K562 (cell line): ENCODE measurements around the gene HNF4A. TPM values are rescaled to one million over a fixed set of nuclear protein-coding genes. Genes with fewer than 3 reads are reported as not detected.

Experiments used
- ATAC-seq: fragments of 200-7000 bp; cut with Tn5 transposase; 3 replicates; pipeline ENCODE4 v1.9.1; 2020; ENCODE audit warnings: moderate library complexity
- BruUV-seq: library from RNA; stranded (reverse); fragments of 400-500 nt; replicated peaks from 2 replicates; lab custom pipeline; 2021; lab: Mats Ljungman, UMichigan
- CTCF ChIA-PET: fragments of 300-600 bp; formaldehyde crosslinking; extraction: SDS; loops from one replicate; lab custom pipeline; 2021; ENCODE audit warnings: low intra/inter-chr PET ratio; lab: Yijun Ruan, JAX
- POLR2A ChIA-PET: fragments of 300-600, 350-650 bp; sonication (Branson Sonifier 250); formaldehyde crosslinking; extraction: SDS; loops from one replicate; lab custom pipeline; 2021; ENCODE audit warnings: antibody characterized with exemption, inconsistent platforms; lab: Yijun Ruan, JAX
- DNase-seq, 4 experiments: peaks; one replicate each; pipeline versions ENCODE4 v3.0.0 to v3.0.0-alpha.2; 2011 to 2018; ENCODE audit warnings: low spot score in 3 of 4, mixed read lengths in 3 of 4; ENCODE audit errors: extremely low read depth in 1 of 4
- FAIRE-seq: peaks from 2 replicates; lab custom pipeline; 2011; peaks lifted over from hg19 to GRCh38; lab: Jason Lieb, UNC
- H2AFZ ChIP-seq: 2 replicates; pipeline ENCODE4 v1.6.0; 2011; ENCODE audit warnings: low read depth, low read length, control low read depth, inconsistent platforms
- H3K27ac ChIP-seq: fragments of 200-600 bp; 3 replicates; pipeline ENCODE4 v1.8.0; 2011; ENCODE audit warnings: low read depth, mild to moderate bottlenecking, control low read depth, inconsistent platforms, low read length, moderate library complexity, mixed read lengths; ENCODE audit errors: extremely low read depth
- H3K27me3 ChIP-seq, 2 experiments: fragments of 300-600 bp in 1 of 2; 2 replicates in 1 of 2; 3 replicates in 1 of 2; pipeline versions ENCODE4 v1.6.0 to v1.8.0; 2011; ENCODE audit warnings: inconsistent platforms in 2 of 2, low read length in 2 of 2, mild to moderate bottlenecking in 1 of 2, mixed read lengths in 1 of 2, moderate library complexity in 1 of 2; ENCODE audit not compliant: control insufficient read depth in 2 of 2, insufficient read depth in 2 of 2
- H3K36me3 ChIP-seq: fragments of 300-600 bp; 3 replicates; pipeline ENCODE4 v1.8.0; 2011; ENCODE audit warnings: mild to moderate bottlenecking, low read length, inconsistent platforms; ENCODE audit not compliant: control insufficient read depth, insufficient read depth
- H3K4me1 ChIP-seq, 2 experiments: fragments of 200-600 bp in 1 of 2; replicated peaks in 1 of 2; 2 replicates in 1 of 2; 3 replicates in 1 of 2; pipeline versions ENCODE4 v1.5.1 to v1.8.0; 2011; ENCODE audit warnings: inconsistent platforms in 2 of 2, low read length in 2 of 2, mild to moderate bottlenecking in 1 of 2, mixed read lengths in 1 of 2, moderate library complexity in 1 of 2; ENCODE audit not compliant: control insufficient read depth in 2 of 2, insufficient read depth in 2 of 2
- H3K4me2 ChIP-seq: 2 replicates; pipeline ENCODE4 v1.6.1; 2011; ENCODE audit warnings: low read length, control low read depth, inconsistent platforms, mixed read lengths; ENCODE audit not compliant: insufficient read depth
- H3K4me3 ChIP-seq: fragments of 200-600 bp; sonication (generic), shearing (Covaris generic); 2 replicates; pipeline ENCODE4 v1.5.1; 2016; ENCODE audit warnings: control low read depth, inconsistent platforms
- H3K79me2 ChIP-seq: fragments of 200-600 bp; 3 replicates; pipeline ENCODE4 v1.8.0; 2011; ENCODE audit warnings: low read length, inconsistent platforms; ENCODE audit not compliant: control insufficient read depth, insufficient read depth
- H3K9ac ChIP-seq, 2 experiments: 2 replicates each; pipeline versions ENCODE4 v1.6.0 to v1.6.1; 2011; ENCODE audit warnings: low read depth in 2 of 2, low read length in 2 of 2, control low read depth in 1 of 2, inconsistent platforms in 1 of 2, mild to moderate bottlenecking in 1 of 2, mixed read lengths in 1 of 2; ENCODE audit not compliant: insufficient read depth in 1 of 2
- H3K9me1 ChIP-seq: one replicate; pipeline ENCODE4 v1.6.0; 2011; ENCODE audit warnings: inconsistent platforms, mild to moderate bottlenecking, low read length, moderate library complexity; ENCODE audit not compliant: control insufficient read depth, insufficient read depth
- H3K9me3 ChIP-seq: replicated peaks from 2 replicates; pipeline ENCODE4 v1.5.1; 2011; ENCODE audit warnings: low read depth, low read length, inconsistent platforms; ENCODE audit not compliant: control insufficient read depth, insufficient read depth
- H4K20me1 ChIP-seq: replicated peaks from 2 replicates; pipeline ENCODE4 v1.6.1; 2011; ENCODE audit warnings: low read length, inconsistent platforms, mixed read lengths; ENCODE audit not compliant: control insufficient read depth, insufficient read depth
- ETS2 ChIP-seq: IDR thresholded peaks from 2 replicates; pipeline ENCODE4 v1.6.1; 2016; ENCODE audit warnings: borderline replicate concordance, missing genetic modification characterization, mild to moderate bottlenecking, moderate library complexity, missing compliant biosample characterization; ENCODE audit not compliant: poor library complexity, severe bottlenecking
- FOXK2 ChIP-seq, 2 experiments: fragments of 450-650 bp; IDR thresholded peaks in 1 of 2; conservative IDR thresholded peaks in 1 of 2; 2 replicates each; pipeline ENCODE4 v1.6.1; 2016; ENCODE audit warnings: low read depth in 2 of 2, mild to moderate bottlenecking in 1 of 2
- GABPA ChIP-seq: fragments of 200-800 bp; sonication (Bioruptor generic); conservative IDR thresholded peaks from 2 replicates; pipeline ENCODE4 v1.6.1; 2016; ENCODE audit warnings: low read depth, missing genetic modification characterization, missing compliant biosample characterization
- JUNB ChIP-seq: fragments of 450-650 bp; formaldehyde crosslinking; conservative IDR thresholded peaks from 2 replicates; pipeline ENCODE4 v1.4.0; 2020; ENCODE audit warnings: mild to moderate bottlenecking
- KDM5B ChIP-seq: fragments of 200-600 bp; sonication (generic); IDR thresholded peaks from 2 replicates; pipeline ENCODE4 v1.6.1; 2012; ENCODE audit warnings: low read depth, mild to moderate bottlenecking, moderate library complexity, low read length, control low read depth, inconsistent platforms; ENCODE audit not compliant: insufficient replicate concordance
- PHF21A ChIP-seq: fragments of 450-650 bp; IDR thresholded peaks from 2 replicates; pipeline ENCODE4 v1.6.1; 2017; ENCODE audit warnings: low read depth, borderline replicate concordance
- POLR2AphosphoS2 ChIP-seq: IDR thresholded peaks from 2 replicates; pipeline ENCODE4 v1.6.1; 2012; ENCODE audit warnings: low read length, improper control_type of control experiment
- ZBTB12 ChIP-seq: fragments of 250-450 bp; sonication (Bioruptor Pico); IDR thresholded peaks from 2 replicates; pipeline ENCODE4 v1.4.0; 2020
- ZNF184 ChIP-seq: sonication (generic); formaldehyde crosslinking; IDR thresholded peaks from 2 replicates; pipeline ENCODE4 v1.5.0; 2020; ENCODE audit warnings: missing genetic modification reagents
- ZNF263 ChIP-seq: sonication (generic); formaldehyde crosslinking; IDR thresholded peaks from 2 replicates; pipeline ENCODE4 v1.8.0; 2022; ENCODE audit warnings: mild to moderate bottlenecking, missing genetic modification reagents, borderline replicate concordance
- ZNF316 ChIP-seq: fragments of 450-650 bp; IDR thresholded peaks from 2 replicates; pipeline ENCODE4 v1.6.1; 2016
- WGBS: fragments of 100-300 bp; shearing (Covaris generic); methylation state at CpG from one replicate; pipeline ENCODE4 v1.1.6; 2016; ENCODE audit warnings: low coverage, mixed read lengths; ENCODE audit not compliant: insufficient coverage; ENCODE audit errors: missing lambda C conversion rate; 5-methylcytosine and 5-hydroxymethylcytosine counted together
- in situ Hi-C: fragments of 300-500 bp; cut with MboI; formaldehyde crosslinking; loops from 4 replicates; pipeline ENCODE4 v1.15.0; 2018; ENCODE audit warnings: inconsistent platforms, mixed read lengths
- intact Hi-C: fragments of 100-400 bp; cut with micrococcal nuclease; formaldehyde crosslinking; loops from 2 replicates; pipeline ENCODE4 v1.14.2; 2022
- polyA plus RNA-seq, 8 experiments: library from polyadenylated mRNA; depleted of rRNA in 4 of 8; stranded (reverse) in 5 of 8; unstranded in 3 of 8; fragments of >200 nt; fragmentation: Nextera tagmentation in 2 of 8; fragmentation: Illumina TruSeq in 1 of 8; extraction: Ambion mirVana in 2 of 8; extraction: Trizol in 1 of 8; gene quantifications; 2 replicates each; pipeline versions ENCODE4 v1.2.1 to v1.2.3, GENCODE V29; 2011 to 2014; ENCODE audit warnings: inconsistent platforms in 1 of 8, missing spikeins in 1 of 8
- total RNA-seq, 7 experiments: library from RNA; depleted of rRNA in 6 of 7; stranded (reverse); fragments of >200 nt in 6 of 7; fragmentation: Illumina TruSeq in 2 of 7; extraction: Trizol in 2 of 7; gene quantifications; 2 replicates each; pipeline versions ENCODE4 v1.2.1 to v1.2.3, GENCODE V29; 2011 to 2021; ENCODE audit warnings: low replicate concordance in 1 of 7

The HNF4A gene
- total and polyA plus RNA-seq, 9 of the 15 experiments (the other 6 are each of a cell fraction or from before 2014, with no cell fraction given), result 0.03 to 0.27 (median 0.08) TPM; not detected in 5

GRCh38 chr20:44358776-44359175 is 3.3 kb downstream of the HNF4A start:
- DNase-seq (peak in 1 of 4 experiments; percentile 6), ATAC-seq (no peak), FAIRE-seq (no peak)
- no TSS peak for BruUV-seq
- Histone ChIP-seq H3K9me1 (no peaks in the 10 kb centered on the region), H3K4me1 (peaks cover 0 to 9% of the 10 kb centered on the region in 2 experiments; a peak in 2 of 5 replicates), H3K9me3 (no peaks in the 10 kb centered on the region), H3K36me3 (no peaks in the 10 kb centered on the region), H3K9ac (no peak overlapping the region), H2AFZ (no peak overlapping the region), H4K20me1 (no peaks in the 10 kb centered on the region; the same call in 1 of the 2 replicates), H3K4me2 (no peak overlapping the region), H3K27ac (no peak overlapping the region), H3K4me3 (no peak overlapping the region), H3K27me3 (peaks cover 12 to 30% of the 10 kb centered on the region in 2 experiments), H3K79me2 (no peaks in the 10 kb centered on the region)
- in situ Hi-C loops, result no loop called here
- intact Hi-C loops, result no loop called here
- POLR2A ChIA-PET, result interaction anchor here (0.6 to 0.7 kb wide), 2 partner anchors 31 to 356 kb away, joined by 3 to 4 read pairs; partner anchors contain the start of gene CCN5
- TF ChIP-seq FOXK2 (conservative IDR thresholded peaks at IDR 0.05 in 1 of 2, IDR thresholded peaks at IDR 0.05 in 1 of 2; ENCODE audit: low read depth in 2 of 2) (no peak), ZNF263 (no peak), ETS2 (tag) (no peak), KDM5B (no peak), ZBTB12 (no peak), PHF21A (no peak), JUNB (no peak), ZNF184 (CRISPR knock-in tag) (no peak), ZNF316 (peak; percentile 38; the same call in 1 of the 2 replicates), GABPA (tag) (peak; percentile 6), POLR2AphosphoS2 (no peak)
- CTCF ChIA-PET, result no interaction called here
- 3% methylated on average over 8 of the region's 8 CpGs for WGBS
